ENCODE measurements around the gene PAEP.

- no peak for TF ChIP-seq CTCF (IDR thresholded peaks at IDR 0.05; ENCODE audit: low read depth, low read length, missing input control)
- no peak for TF ChIP-seq ZBTB33 (IDR thresholded peaks at IDR 0.05)
- TF ChIP-seq YY1 (IDR thresholded peaks at IDR 0.05), result no peak
- TF ChIP-seq RAD21 (IDR thresholded peaks at IDR 0.05), result no peak
- no peak for TF ChIP-seq JUND (IDR thresholded peaks at IDR 0.05)
- TF ChIP-seq REST (IDR thresholded peaks at IDR 0.05), result no peak
- no peak for TF ChIP-seq MAX (IDR thresholded peaks at IDR 0.05)
- no peak for TF ChIP-seq GABPA (IDR thresholded peaks at IDR 0.05 in 1 of 2, conservative IDR thresholded peaks at IDR 0.05 in 1 of 2)
These were observed 25.1 kb downstream of the PAEP start for GRCh38 chr9:135586601-135587109.
